HG03442 (cell line): ENCODE results near the gene WDR86.

Experiments used
- ATAC-seq: cut with Tn5 transposase; IDR thresholded peaks from one replicate; pipeline ENCODE4 v1.9.1; 2021; ENCODE audit warnings: mild to moderate bottlenecking, moderate library complexity; ENCODE audit not compliant: unreplicated experiment

WDR86 gene

DNA sequence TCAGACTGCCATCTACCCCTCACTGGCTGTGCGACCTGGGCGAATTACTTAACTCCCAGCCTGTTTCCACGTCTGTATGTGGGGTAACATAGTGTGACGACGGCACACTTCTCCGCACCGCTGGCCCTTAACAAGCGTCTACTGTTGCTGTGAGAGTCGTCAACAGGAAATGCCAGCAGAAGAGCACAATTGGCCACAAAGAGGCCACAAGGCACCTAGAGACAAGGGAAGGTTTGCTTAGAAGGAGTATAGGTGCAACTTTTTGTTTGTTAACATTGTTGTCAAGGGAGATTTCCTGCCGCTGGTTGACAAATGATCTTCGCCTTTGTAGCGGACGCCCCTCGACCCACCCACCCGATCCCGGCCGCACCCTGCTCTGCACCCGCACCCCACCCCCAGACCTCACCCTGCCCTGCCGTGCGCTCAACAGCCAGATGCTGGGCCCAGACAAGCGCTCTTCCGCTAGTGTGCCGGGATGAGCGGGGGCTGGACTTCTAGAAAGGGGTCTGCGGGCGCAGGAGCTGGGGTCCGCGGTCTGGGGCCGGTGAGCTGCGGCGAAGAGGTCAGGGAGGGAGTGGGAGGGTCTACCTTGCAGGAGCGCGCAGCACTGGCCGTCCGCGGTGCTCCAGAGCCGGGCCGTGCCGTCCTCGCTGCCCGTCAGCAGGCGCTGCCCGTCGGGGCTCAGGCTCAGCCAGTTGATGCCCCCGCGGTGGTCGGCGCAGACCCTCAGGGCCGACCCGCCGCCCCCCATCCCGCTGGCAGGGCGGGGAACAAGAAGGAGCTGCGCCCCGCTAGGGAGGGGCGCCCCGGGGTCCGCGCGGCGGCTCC, 785 bp downstream of the WDR86 start:
- ATAC-seq: peak; percentile 62

DNA sequence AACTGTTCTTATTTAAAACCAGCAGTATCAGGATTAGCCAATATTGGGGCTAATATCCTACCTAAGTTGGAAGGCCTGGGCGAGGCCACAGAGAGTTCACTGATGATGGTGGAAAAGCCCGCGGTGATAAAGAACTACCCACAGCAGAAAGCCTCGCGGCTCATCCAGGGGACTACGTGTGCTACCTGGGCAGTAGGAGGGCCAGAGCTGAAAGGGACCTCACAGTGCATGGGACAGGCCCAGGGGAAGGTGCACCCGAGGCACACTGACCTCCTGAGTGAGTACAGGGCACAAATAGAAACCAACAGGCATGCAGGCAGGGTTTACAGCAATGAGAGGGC, 1.4 kb downstream of the WDR86 start:
- no peak for ATAC-seq

DNA sequence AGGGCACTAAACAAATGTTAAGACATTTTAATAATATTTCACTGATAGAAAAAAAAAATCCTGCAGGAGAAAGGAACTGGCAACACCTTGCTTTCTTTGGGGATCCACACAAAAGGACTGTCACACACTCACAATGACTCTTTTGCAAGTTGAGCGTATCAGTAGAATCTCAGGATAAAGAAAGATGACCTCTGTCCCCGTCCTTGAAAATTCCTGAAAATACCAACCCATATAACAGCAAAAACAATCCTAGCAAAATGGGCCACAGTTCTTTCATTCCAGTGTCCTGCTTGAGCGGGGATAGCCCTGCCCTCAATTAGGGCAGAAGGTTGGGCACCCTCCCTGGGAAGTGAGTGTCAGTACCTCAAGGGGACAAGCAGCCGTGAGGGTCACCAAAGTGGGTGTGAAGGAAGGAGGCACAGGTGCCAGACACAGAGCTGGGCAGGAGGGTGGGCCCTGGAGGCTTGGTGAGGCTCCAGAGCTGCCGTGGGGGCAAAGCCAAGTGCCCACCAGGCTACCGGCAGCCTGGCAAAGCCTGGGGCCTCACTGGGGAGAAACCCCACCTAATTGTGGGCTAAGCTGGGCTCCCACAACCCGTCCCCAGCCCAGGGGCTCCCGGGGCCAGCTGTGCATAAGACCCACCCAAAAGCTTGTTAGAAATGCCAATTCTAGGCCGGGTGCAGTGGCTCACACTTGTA, 2.8 kb downstream of the WDR86 start:
- no peak for ATAC-seq

GRCh38 chr7:151406051-151406875, 3.6 kb downstream of the WDR86 start:
- ATAC-seq: no peak

DNA sequence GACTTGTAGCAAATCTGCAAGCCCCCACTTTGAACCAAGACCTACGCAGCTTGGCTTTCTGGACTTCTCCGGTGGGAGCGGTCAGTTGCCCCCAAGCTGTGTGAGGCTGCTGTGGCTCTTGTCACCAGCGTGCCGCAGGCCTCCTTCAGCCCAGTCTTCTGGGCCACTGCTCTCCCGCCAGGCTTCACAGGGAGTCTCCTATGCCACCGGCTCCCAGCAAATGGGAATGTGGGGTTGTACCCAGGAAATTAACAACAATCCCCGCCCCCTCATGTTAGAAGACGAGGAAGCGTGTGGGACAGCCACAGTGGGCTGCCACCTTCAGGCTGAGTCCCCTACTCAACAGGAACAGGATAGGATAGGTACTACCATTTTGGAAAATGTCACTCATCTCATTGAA, 4.2 kb downstream of the WDR86 start:
- no peak for ATAC-seq

DNA sequence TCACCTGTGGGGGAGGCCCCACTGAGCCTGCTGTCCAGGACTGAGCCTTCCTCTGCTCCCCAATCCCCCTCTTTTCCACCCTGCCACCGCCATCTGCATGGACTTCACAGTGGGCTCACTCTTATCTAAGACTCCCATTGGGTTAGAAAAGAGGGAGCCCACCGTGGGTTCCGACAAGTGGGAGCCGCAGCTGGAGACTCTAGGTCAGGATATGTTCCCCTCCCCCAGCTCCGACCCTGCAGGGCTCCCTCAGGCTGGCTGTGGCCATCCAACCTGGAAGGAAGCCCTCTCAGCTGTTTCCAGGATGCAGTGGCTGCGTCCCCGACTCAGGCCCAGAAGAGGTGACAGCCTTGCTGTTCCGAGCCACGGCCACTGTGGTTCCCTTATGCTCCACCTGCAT, 4.8 kb downstream of the WDR86 start:
- ATAC-seq: no peak

DNA sequence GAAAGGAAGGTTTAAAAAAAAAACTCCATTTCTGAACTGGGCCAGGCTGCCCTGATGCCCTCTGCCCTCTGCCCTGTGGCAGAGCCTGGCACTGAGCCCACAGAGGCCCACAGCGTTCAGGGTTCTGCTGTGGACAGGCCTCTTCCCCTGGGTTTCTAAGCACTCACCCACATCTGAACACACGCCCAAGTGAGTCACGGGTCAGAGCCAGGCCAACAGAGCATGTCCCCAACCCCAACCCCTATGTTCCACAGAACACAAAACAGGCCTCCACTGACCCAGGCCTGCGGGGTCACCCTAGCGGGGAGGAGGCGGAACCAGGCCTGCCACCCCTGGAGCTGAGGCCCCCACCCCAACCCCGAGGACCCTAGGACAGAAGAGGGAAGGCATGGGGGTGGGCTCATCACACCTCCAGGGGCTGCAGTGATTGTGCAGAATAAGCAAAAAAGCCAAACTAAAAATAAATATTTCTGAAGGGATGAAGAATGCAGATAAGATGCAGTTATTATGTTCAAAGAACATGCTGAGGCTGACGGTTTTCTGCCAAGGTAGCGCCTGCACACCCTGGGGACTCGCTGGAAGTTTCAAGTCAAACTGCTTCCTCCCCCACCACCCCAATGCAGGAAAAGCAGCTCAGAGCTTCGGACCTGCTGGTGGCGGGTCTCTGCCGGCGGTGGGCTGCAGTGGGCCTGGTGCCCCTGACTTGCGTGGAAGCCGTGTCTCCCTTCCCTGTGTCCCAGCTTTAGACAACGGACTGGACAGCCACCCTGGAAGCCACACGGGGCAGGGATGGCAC, 5.4 kb downstream of the WDR86 start:
- ATAC-seq: no peak

GRCh38 chr7:151403764-151404163, 6.1 kb downstream of the WDR86 start:
- no peak for ATAC-seq

GRCh38 chr7:151402029-151402835, 7.6 kb downstream of the WDR86 start:
- no peak for ATAC-seq

DNA sequence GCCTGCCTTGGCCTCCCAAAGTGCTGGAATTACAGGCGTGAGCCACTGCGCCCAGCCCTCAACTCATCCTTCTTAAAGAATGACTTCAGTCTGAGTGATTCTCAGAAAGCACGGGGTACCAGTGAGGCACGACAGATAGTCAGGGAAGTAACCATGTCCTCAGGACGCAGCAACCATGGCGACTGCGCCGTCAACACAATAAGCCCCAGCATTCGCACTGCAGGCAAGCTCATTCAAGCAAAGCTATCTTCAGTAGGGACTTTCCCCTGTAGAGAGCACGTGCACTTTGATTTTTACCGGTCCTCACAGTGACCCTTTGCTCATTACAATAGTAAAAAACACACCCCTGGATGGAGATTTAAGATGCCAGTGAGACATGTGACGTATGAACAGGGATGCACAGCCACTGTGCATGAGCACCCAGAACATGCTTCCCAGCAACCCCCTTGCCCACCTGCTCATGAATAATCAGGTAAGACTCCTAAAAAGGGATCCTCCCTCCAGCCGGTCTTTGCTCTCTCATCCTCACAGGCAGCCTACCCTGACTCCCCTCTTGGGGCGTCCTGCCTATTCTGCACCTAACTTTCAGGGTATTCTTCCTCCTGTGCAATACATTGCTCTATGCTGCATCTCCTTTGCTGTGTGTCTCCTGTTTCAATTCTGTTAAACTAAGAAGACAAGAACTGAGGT, 9.1 kb downstream of the WDR86 start:
- ATAC-seq: peak; percentile 76

DNA sequence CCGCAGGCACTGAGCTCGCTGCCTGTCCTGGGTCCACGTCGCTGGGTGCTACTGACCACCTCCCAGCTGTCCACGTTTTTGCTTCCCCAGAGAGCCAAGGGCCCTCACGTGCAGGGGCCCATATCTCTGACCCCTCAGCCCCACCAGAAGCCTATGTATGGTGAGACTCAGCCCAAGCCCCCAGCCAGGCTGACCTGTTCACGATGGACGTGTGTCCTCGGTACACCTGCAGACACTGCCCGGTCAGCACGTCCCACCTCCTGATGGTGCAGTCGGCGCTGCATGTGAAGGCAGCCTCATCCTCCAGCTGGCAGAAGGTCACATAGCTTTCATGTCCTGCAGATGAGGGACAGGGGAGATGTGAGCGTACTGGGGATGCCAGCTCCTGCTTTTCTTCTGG, 9.9 kb downstream of the WDR86 start:
- no peak for ATAC-seq

DNA sequence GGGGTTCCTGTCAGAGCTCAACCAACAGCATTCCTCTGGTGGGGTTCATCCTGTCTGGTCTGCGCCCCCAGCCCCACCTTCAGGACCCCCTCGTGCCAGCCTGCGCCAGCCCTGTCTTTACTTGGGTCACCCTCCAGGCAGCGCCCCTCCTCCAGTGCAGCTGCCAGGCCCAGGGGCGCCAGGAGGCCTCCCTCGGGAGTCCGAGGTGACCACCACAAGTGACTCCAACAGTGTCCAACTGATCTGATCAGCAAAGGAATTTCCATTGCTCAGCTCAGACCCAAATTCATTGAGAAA, 10.6 kb downstream of the WDR86 start:
- no peak for ATAC-seq

GRCh38 chr7:151398446-151399304, 11.2 kb downstream of the WDR86 start:
- ATAC-seq: no peak

GRCh38 chr7:151397026-151397425, 12.8 kb downstream of the WDR86 start:
- ATAC-seq: no peak

- no peak for ATAC-seq
These were observed 13.4 kb downstream of the WDR86 start for GRCh38 chr7:151396328-151396970.

GRCh38 chr7:151395036-151395367, 14.8 kb downstream of the WDR86 start:
- no peak for ATAC-seq

GRCh38 chr7:151394076-151395035, 15.5 kb downstream of the WDR86 start:
- ATAC-seq: no peak
